Loucy (cell line): Measurements from ENCODE around the gene EPHB3.

ENCODE experiments used
- H2AFZ ChIP-seq: fragments of 200-600 bp; sonication (generic); 2 replicates; pipeline ENCODE4 v1.6.0; 2016; ENCODE audit warnings: antibody characterized with exemption, mild to moderate bottlenecking, low read length, moderate library complexity
- H3F3A ChIP-seq: fragments of 200-600 bp; 2 replicates; pipeline ENCODE4 v1.6.0; 2016; ENCODE audit warnings: antibody characterized with exemption, low read depth, mild to moderate bottlenecking
- H3K27me3 ChIP-seq: fragments of 200-600 bp; sonication (generic); 2 replicates; pipeline ENCODE4 v1.6.1; 2014; ENCODE audit warnings: low read length, mild to moderate bottlenecking; ENCODE audit not compliant: insufficient read depth, poor library complexity, severe bottlenecking
- H3K36me3 ChIP-seq: fragments of 200-600 bp; sonication (generic); 2 replicates; pipeline ENCODE4 v1.6.1; 2016; ENCODE audit warnings: low read length; ENCODE audit not compliant: insufficient read depth
- H3K4me1 ChIP-seq: fragments of 200-600 bp; sonication (generic); 2 replicates; pipeline ENCODE4 v1.5.1; 2014; ENCODE audit warnings: low read length, mild to moderate bottlenecking; ENCODE audit not compliant: insufficient read depth, poor library complexity, severe bottlenecking
- H3K4me2 ChIP-seq: fragments of 200-600 bp; sonication (generic); 2 replicates; pipeline ENCODE4 v1.6.0; 2014; ENCODE audit warnings: antibody characterized with exemption, low read length, low read depth, mild to moderate bottlenecking; ENCODE audit not compliant: poor library complexity, severe bottlenecking
- H3K4me3 ChIP-seq: fragments of 200-600 bp; sonication (generic); 2 replicates; pipeline ENCODE4 v1.5.1; 2014; ENCODE audit warnings: low read length, mild to moderate bottlenecking, mixed read lengths; ENCODE audit not compliant: poor library complexity, severe bottlenecking
- H3K79me2 ChIP-seq: fragments of 200-600 bp; sonication (generic); 2 replicates; pipeline ENCODE4 v1.6.1; 2014; ENCODE audit warnings: low read length; ENCODE audit not compliant: insufficient read depth
- H3K9ac ChIP-seq: fragments of 200-600 bp; sonication (generic); 2 replicates; pipeline ENCODE4 v1.6.0; 2014; ENCODE audit warnings: mild to moderate bottlenecking, low read depth, low read length, moderate library complexity; ENCODE audit not compliant: poor library complexity, severe bottlenecking
- H3K9me2 ChIP-seq: fragments of 200-600 bp; sonication (generic); replicated peaks from 2 replicates; pipeline ENCODE4 v1.6.1; 2016; ENCODE audit warnings: low read depth, low read length, mixed read lengths
- H3K9me3 ChIP-seq: fragments of 200-600 bp; sonication (generic); 2 replicates; pipeline ENCODE4 v1.6.1; 2014; ENCODE audit warnings: mild to moderate bottlenecking, antibody characterized with exemption, low read length, low read depth; ENCODE audit not compliant: insufficient read depth
- H4K20me1 ChIP-seq: fragments of 200-600 bp; sonication (generic); 2 replicates; pipeline ENCODE4 v1.6.0; 2014; ENCODE audit warnings: antibody characterized with exemption, low read length, mild to moderate bottlenecking; ENCODE audit not compliant: insufficient read depth, poor library complexity, severe bottlenecking
- CTCF ChIP-seq: fragments of 200-600 bp; sonication (generic); conservative IDR thresholded peaks from 2 replicates; pipeline ENCODE4 v1.5.1; 2014; ENCODE audit warnings: mild to moderate bottlenecking, antibody characterized with exemption, low read length
- EZH2phosphoT487 ChIP-seq: fragments of 200-600 bp; IDR thresholded peaks from 2 replicates; pipeline ENCODE4 v1.6.1; 2018; ENCODE audit warnings: antibody characterized with exemption, mild to moderate bottlenecking, moderate library complexity, borderline replicate concordance

Gene EPHB3

GRCh38 chr3:184574515-184575417 is 13.2 kb downstream of the EPHB3 start:
- Histone ChIP-seq H3K4me1 (peaks cover 14% of the 10 kb centered on the region), H4K20me1 (no peaks in the 10 kb centered on the region)

GRCh38 chr3:184575701-184576100 is 14.1 kb downstream of the EPHB3 start:
- H3K79me2 ChIP-seq = no peaks in the 10 kb centered on the region
- TF ChIP-seq EZH2phosphoT487 (no peak), CTCF (no peak)
- H4K20me1 ChIP-seq = no peaks in the 10 kb centered on the region
- no peaks in the 10 kb centered on the region for H3F3A ChIP-seq
- no peak overlapping the region for H3K4me2 ChIP-seq
- no peak overlapping the region for H3K9ac ChIP-seq
- H3K4me1 ChIP-seq = peaks cover 14% of the 10 kb centered on the region
- H3K9me3 ChIP-seq = no peaks in the 10 kb centered on the region
- no peak overlapping the region for H2AFZ ChIP-seq
- H3K36me3 ChIP-seq = no peaks in the 10 kb centered on the region
- H3K4me3 ChIP-seq = no peak overlapping the region
- no peaks in the 10 kb centered on the region for H3K9me2 ChIP-seq
- no peaks in the 10 kb centered on the region for H3K27me3 ChIP-seq

More at GRCh38 chr3:184574515-184575417, 13.2 kb downstream of the EPHB3 start:
- Histone ChIP-seq H2AFZ (0 out of 2 replicates have a peak overlapping the region, but pooled peaks have one; percentile 7), H3K9ac (peak overlapping the region; percentile 11), H3K27me3 (peaks cover under 1% of the 10 kb centered on the region), H3K9me3 (no peaks in the 10 kb centered on the region), H3K4me2 (peak overlapping the region; percentile 48), H3F3A (no peaks in the 10 kb centered on the region), H3K4me3 (peak overlapping the region; percentile 40), H3K9me2 (no peaks in the 10 kb centered on the region), H3K36me3 (no peaks in the 10 kb centered on the region), H3K79me2 (no peaks in the 10 kb centered on the region)
- TF ChIP-seq EZH2phosphoT487 (no peak), CTCF (no peak)

- Histone ChIP-seq H3K4me1 (peaks cover 14% of the 10 kb centered on the region), H3K79me2 (no peaks in the 10 kb centered on the region), H2AFZ (no peak overlapping the region), H3K27me3 (no peaks in the 10 kb centered on the region), H4K20me1 (no peaks in the 10 kb centered on the region), H3K9ac (no peak overlapping the region), H3K4me3 (no peak overlapping the region), H3K9me3 (no peaks in the 10 kb centered on the region), H3K4me2 (no peak overlapping the region), H3F3A (no peaks in the 10 kb centered on the region), H3K9me2 (no peaks in the 10 kb centered on the region), H3K36me3 (no peaks in the 10 kb centered on the region)
- TF ChIP-seq CTCF (no peak), EZH2phosphoT487 (no peak)
Measured at GRCh38 chr3:184576457-184577240, 15.1 kb downstream of the EPHB3 start.
